Loucy (cell line): ENCODE measurements around the gene C6orf120.

Experiments
- EZH2phosphoT487 ChIP-seq: fragments of 200-600 bp; IDR thresholded peaks from 2 replicates; pipeline ENCODE4 v1.6.1; 2018; ENCODE audit warnings: antibody characterized with exemption, mild to moderate bottlenecking, moderate library complexity, borderline replicate concordance
- TF ChIP-seq, protein P1 (sequence below): fragments of 200-600 bp; sonication (generic); conservative IDR thresholded peaks from 2 replicates; pipeline ENCODE4 v1.5.1; 2014; ENCODE audit warnings: mild to moderate bottlenecking, antibody characterized with exemption, low read length

DNA sequence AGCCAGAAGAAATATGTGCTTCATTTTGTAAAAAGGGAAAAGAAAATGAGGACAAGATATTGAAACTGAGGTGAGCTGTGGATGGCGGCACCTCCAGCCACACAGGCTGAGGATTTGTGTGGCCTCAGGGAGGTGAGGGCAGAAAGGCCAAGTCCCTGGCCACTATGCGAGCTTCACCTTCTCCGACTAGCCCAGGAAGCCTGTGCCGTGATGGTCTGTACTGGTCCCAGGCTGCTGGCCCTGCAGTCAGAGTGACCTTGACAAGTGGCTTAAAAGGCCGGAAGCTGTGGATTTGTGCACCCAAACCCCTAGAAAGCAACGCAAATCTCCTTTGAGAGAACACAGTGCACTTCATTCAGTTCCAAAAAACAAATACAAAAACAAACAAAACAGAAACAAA, 48.2 kb upstream of the C6orf120 start:
- TF ChIP-seq, protein P1, sequence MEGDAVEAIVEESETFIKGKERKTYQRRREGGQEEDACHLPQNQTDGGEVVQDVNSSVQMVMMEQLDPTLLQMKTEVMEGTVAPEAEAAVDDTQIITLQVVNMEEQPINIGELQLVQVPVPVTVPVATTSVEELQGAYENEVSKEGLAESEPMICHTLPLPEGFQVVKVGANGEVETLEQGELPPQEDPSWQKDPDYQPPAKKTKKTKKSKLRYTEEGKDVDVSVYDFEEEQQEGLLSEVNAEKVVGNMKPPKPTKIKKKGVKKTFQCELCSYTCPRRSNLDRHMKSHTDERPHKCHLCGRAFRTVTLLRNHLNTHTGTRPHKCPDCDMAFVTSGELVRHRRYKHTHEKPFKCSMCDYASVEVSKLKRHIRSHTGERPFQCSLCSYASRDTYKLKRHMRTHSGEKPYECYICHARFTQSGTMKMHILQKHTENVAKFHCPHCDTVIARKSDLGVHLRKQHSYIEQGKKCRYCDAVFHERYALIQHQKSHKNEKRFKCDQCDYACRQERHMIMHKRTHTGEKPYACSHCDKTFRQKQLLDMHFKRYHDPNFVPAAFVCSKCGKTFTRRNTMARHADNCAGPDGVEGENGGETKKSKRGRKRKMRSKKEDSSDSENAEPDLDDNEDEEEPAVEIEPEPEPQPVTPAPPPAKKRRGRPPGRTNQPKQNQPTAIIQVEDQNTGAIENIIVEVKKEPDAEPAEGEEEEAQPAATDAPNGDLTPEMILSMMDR: no peak
- no peak for TF ChIP-seq EZH2phosphoT487
